ENCODE measurements around the gene UTS2B. TPM values are rescaled to one million over a fixed set of nuclear protein-coding genes. Genes with fewer than 3 reads are reported as not detected.

The UTS2B gene
- total RNA-seq, 6 experiments from 2014 or later, result 0.38 TPM; not detected in 5

GRCh38 chr3:191259486-191259885 lies 70.8 kb downstream of the UTS2B start:
- Histone ChIP-seq H3K36me3 (no peaks in the 10 kb centered on the region), H3K27me3 (no peaks in the 10 kb centered on the region), H3K9me3 (no peaks in the 10 kb centered on the region), H3K4me1 (peaks cover 0 to 3% (median 0%) of the 10 kb centered on the region in 4 donors), H3K27ac (no peak overlapping the region), H3K4me3 (no peak overlapping the region)
- no peak for DNase-seq
- TF ChIP-seq CTCF (IDR thresholded peaks at IDR 0.05), result no peak
- no peak for TF ChIP-seq POLR2A (IDR thresholded peaks at IDR 0.05)
- intact Hi-C loops (cut with DNase I), result no loop called here
- no peak for ATAC-seq
- 82% methylated on average over 1 of the region's 1 CpG for WGBS (ENCODE audit: insufficient coverage, low coverage, low lambda C conversion rate, missing lambda C conversion rate)

DNA sequence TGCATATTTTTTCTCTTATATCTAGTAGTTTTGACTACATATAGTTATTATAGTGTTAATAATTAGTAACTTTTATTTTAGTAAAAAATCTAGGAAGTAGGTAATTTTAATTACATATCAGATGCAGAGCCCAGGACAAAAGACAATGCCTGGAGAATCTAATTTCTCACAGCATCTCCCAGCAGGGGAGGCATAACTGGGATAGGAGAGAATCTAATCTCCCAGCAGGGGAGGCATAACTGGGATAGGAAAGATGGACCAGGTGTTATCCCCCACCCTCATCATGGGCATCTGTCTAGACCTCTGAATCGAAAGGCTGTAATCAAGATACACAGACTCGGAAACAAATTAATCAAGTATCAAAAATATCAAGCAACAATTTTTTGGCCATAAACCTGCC lies 73.0 kb downstream of the UTS2B start:
- WGBS (ENCODE audit: insufficient coverage, low coverage, low lambda C conversion rate, missing lambda C conversion rate), result 100% methylated on average over 2 of the region's 2 CpGs
- ATAC-seq (no peak), DNase-seq (no peak)
- TF ChIP-seq CTCF (IDR thresholded peaks at IDR 0.05) (no peak), POLR2A (IDR thresholded peaks at IDR 0.05) (no peak)
- no peak overlapping the region for H3K4me3 ChIP-seq
- peaks cover 0 to 3% (median 0%) of the 10 kb centered on the region in 4 donors for H3K4me1 ChIP-seq
- no peaks in the 10 kb centered on the region for H3K36me3 ChIP-seq
- H3K9me3 ChIP-seq, result no peaks in the 10 kb centered on the region
- intact Hi-C loops (cut with DNase I), result no loop called here
- H3K27ac ChIP-seq, result no peak overlapping the region
- H3K27me3 ChIP-seq, result no peaks in the 10 kb centered on the region

DNA sequence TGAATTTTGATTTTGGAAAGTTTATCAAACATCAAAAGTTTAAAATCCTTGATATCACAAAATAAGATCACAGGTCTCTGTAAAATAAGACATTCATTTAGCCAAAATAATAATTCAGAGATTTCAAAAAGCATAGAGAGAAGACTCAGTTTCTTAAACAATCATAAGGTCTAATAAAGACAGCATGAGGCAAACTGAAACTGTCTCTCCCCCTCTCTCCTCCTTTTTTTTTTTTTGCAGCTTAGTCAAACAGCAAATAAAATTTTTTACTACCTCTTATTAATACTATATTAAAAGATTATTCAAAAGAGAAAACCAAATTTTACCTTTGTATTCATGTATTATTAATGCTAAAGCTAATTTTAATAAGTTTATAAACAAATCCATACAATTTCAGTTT lies 73.9 kb downstream of the UTS2B start:
- H3K4me3 ChIP-seq, result no peak overlapping the region
- no peaks in the 10 kb centered on the region for H3K9me3 ChIP-seq
- no peaks in the 10 kb centered on the region for H3K27me3 ChIP-seq
- ATAC-seq (no peak), DNase-seq (no peak)
- intact Hi-C loops (cut with DNase I), result no loop called here
- TF ChIP-seq POLR2A (IDR thresholded peaks at IDR 0.05) (no peak), CTCF (IDR thresholded peaks at IDR 0.05) (no peak)
- no peaks in the 10 kb centered on the region for H3K36me3 ChIP-seq
- H3K4me1 ChIP-seq, result peaks cover 0 to 3% (median 0%) of the 10 kb centered on the region in 4 donors
- H3K27ac ChIP-seq, result no peak overlapping the region

DNA sequence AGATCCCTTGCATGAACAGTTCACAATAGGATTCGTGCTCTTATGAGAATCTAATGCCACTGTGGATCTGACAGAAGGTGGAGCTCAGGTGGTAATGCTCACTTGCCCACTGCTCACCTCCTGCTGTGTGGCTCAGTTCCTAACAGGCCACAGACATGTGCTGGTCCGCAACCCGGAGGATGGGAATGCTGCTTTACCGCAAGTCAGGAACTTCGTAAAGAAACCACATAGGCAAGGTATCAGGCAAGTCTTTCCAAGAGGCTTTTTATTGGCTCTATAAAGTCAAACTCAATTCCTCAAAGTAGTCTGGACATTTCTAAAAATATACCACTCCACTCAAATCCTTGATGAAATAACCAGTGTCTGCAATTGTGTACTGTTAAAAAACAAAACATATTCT lies 75.2 kb downstream of the UTS2B start:
- H3K4me1 ChIP-seq, result no peaks in the 10 kb centered on the region
- no peaks in the 10 kb centered on the region for H3K9me3 ChIP-seq
- intact Hi-C loops (cut with DNase I), result no loop called here
- 100% methylated on average over 1 of the region's 5 CpGs for WGBS (ENCODE audit: insufficient coverage, low coverage, low lambda C conversion rate, missing lambda C conversion rate)
- no peak overlapping the region for H3K4me3 ChIP-seq
- TF ChIP-seq POLR2A (IDR thresholded peaks at IDR 0.05), result no peak
- no peak for TF ChIP-seq CTCF (IDR thresholded peaks at IDR 0.05)
- DNase-seq (no peak), ATAC-seq (no peak)
- no peaks in the 10 kb centered on the region for H3K27me3 ChIP-seq
- no peaks in the 10 kb centered on the region for H3K36me3 ChIP-seq
- no peak overlapping the region for H3K27ac ChIP-seq
